Measurements from ENCODE around the gene XPO6.
"Not testable (repeated sequence)": the region's sequence is repeated elsewhere in the genome, so short reads cannot be mapped to it uniquely, and the experiment has no call there.

Gene XPO6

GRCh38 chr16:28117168-28117565, 94.6 kb downstream of the XPO6 start:
- in situ Hi-C loops (cut with MboI; ENCODE audit: low sequenced_read_pairs): no loop called here

- in situ Hi-C loops (cut with MboI; ENCODE audit: low sequenced_read_pairs): not testable (repeated sequence)
These were observed 95.9 kb downstream of the XPO6 start for GRCh38 chr16:28115866-28116265.

- in situ Hi-C loops (cut with MboI; ENCODE audit: low sequenced_read_pairs): no loop called here
These were observed 98.9 kb downstream of the XPO6 start for GRCh38 chr16:28112908-28113307.

- in situ Hi-C loops (cut with MboI; ENCODE audit: low sequenced_read_pairs): no loop called here
These were observed 100.8 kb downstream of the XPO6 start for GRCh38 chr16:28110977-28111376.

- in situ Hi-C loops (cut with MboI; ENCODE audit: low sequenced_read_pairs): no loop called here
These were observed 101.3 kb downstream of the XPO6 start for GRCh38 chr16:28110479-28110878.

- in situ Hi-C loops (cut with MboI; ENCODE audit: low sequenced_read_pairs): no loop called here
These were observed 101.7 kb downstream of the XPO6 start for GRCh38 chr16:28110074-28110473.

- in situ Hi-C loops (cut with MboI; ENCODE audit: low sequenced_read_pairs): no loop called here
These were observed 103.0 kb downstream of the XPO6 start for GRCh38 chr16:28108590-28109247.

- in situ Hi-C loops (cut with MboI; ENCODE audit: low sequenced_read_pairs): no loop called here
These were observed 104.5 kb downstream of the XPO6 start for GRCh38 chr16:28107232-28107631.

- in situ Hi-C loops (cut with MboI; ENCODE audit: low sequenced_read_pairs): no loop called here
These were observed 105.1 kb downstream of the XPO6 start for GRCh38 chr16:28106467-28107215.

GRCh38 chr16:28105954-28106353, 105.8 kb downstream of the XPO6 start:
- in situ Hi-C loops (cut with MboI; ENCODE audit: low sequenced_read_pairs): no loop called here

- in situ Hi-C loops (cut with MboI; ENCODE audit: low sequenced_read_pairs): no loop called here
These were observed 106.5 kb downstream of the XPO6 start for GRCh38 chr16:28105297-28105696.

- in situ Hi-C loops (cut with MboI; ENCODE audit: low sequenced_read_pairs): no loop called here
These were observed 107.4 kb downstream of the XPO6 start for GRCh38 chr16:28104404-28104803.

- in situ Hi-C loops (cut with MboI; ENCODE audit: low sequenced_read_pairs): no loop called here
These were observed 108.1 kb downstream of the XPO6 start for GRCh38 chr16:28103516-28104170.

- in situ Hi-C loops (cut with MboI; ENCODE audit: low sequenced_read_pairs): no loop called here
These were observed 110.3 kb downstream of the XPO6 start for GRCh38 chr16:28101533-28101890.

- in situ Hi-C loops (cut with MboI; ENCODE audit: low sequenced_read_pairs): no loop called here
These were observed 110.8 kb downstream of the XPO6 start for GRCh38 chr16:28100810-28101532.

- in situ Hi-C loops (cut with MboI; ENCODE audit: low sequenced_read_pairs): no loop called here
These were observed 112.5 kb downstream of the XPO6 start for GRCh38 chr16:28098959-28099945.

- in situ Hi-C loops (cut with MboI; ENCODE audit: low sequenced_read_pairs): no loop called here
These were observed 113.4 kb downstream of the XPO6 start for GRCh38 chr16:28098171-28098958.

GRCh38 chr16:28096983-28097899, 114.5 kb downstream of the XPO6 start:
- in situ Hi-C loops (cut with MboI; ENCODE audit: low sequenced_read_pairs): no loop called here

GRCh38 chr16:28093385-28093725, 118.4 kb downstream of the XPO6 start:
- in situ Hi-C loops (cut with MboI; ENCODE audit: low sequenced_read_pairs): no loop called here

Measured in hTERT RPE-1 (cell line).